K562 (cell line): Measurements from ENCODE around the gene DLGAP1. TPM values are rescaled to one million over a fixed set of nuclear protein-coding genes. Genes with fewer than 3 reads are reported as not detected.
A peak's percentile ranks its signal among the peaks of the same experiment; 100 is the strongest.

Experiments used
- AFF1 ChIP-seq, 2 experiments: fragments of 450-650 bp; IDR thresholded peaks; 2 replicates each; pipeline ENCODE4 v1.6.1; 2018; ENCODE audit warnings: mild to moderate bottlenecking in 2 of 2, low read depth in 1 of 2; ENCODE audit not compliant: partially characterized antibody in 2 of 2
- FOXK2 ChIP-seq, 2 experiments: fragments of 450-650 bp; IDR thresholded peaks in 1 of 2; conservative IDR thresholded peaks in 1 of 2; 2 replicates each; pipeline ENCODE4 v1.6.1; 2016; ENCODE audit warnings: low read depth in 2 of 2, mild to moderate bottlenecking in 1 of 2
- MAZ ChIP-seq, 2 experiments: fragments of 450-650 bp in 1 of 2; sonication (generic) in 1 of 2; formaldehyde crosslinking; IDR thresholded peaks in 1 of 2; conservative IDR thresholded peaks in 1 of 2; 2 replicates each; pipeline versions ENCODE4 v1.4.0 to v1.5.0; 2020; ENCODE audit warnings: mild to moderate bottlenecking in 1 of 2, missing genetic modification reagents in 1 of 2
- MITF ChIP-seq: IDR thresholded peaks from 2 replicates; pipeline ENCODE4 v1.6.1; 2014; ENCODE audit warnings: antibody characterized with exemption
- PKNOX1 ChIP-seq: fragments of 450-650 bp; IDR thresholded peaks from 2 replicates; pipeline ENCODE4 v1.6.1; 2016
- SAFB ChIP-seq: fragments of 200-400 bp; formaldehyde crosslinking; IDR thresholded peaks from 2 replicates; pipeline ENCODE4 v1.6.1; 2017; ENCODE audit warnings: low read depth, low read length, borderline replicate concordance
- SIN3A ChIP-seq, 2 experiments: fragments of 150-350 bp in 1 of 2; IDR thresholded peaks; 2 replicates each; pipeline ENCODE4 v1.6.1; 2011 to 2016; ENCODE audit warnings: borderline replicate concordance in 2 of 2, low read depth in 2 of 2, low read length in 2 of 2, mild to moderate bottlenecking in 2 of 2, moderate library complexity in 2 of 2; ENCODE audit not compliant: control insufficient read depth in 1 of 2
- SMAD4 ChIP-seq: fragments of 250-450 bp; sonication (Bioruptor Pico); conservative IDR thresholded peaks from 2 replicates; pipeline ENCODE4 v1.8.0; 2021; ENCODE audit warnings: inconsistent platforms, mild to moderate bottlenecking, moderate library complexity
- SPI1 ChIP-seq: IDR thresholded peaks from 2 replicates; pipeline ENCODE4 v1.6.1; 2011; ENCODE audit warnings: low read depth, low read length, control low read depth, borderline replicate concordance
- ZEB2 ChIP-seq: fragments of 450-650 bp; IDR thresholded peaks from 2 replicates; pipeline ENCODE4 v1.6.1; 2016
- polyA plus RNA-seq, 8 experiments: library from polyadenylated mRNA; depleted of rRNA in 4 of 8; stranded (reverse) in 5 of 8; unstranded in 3 of 8; fragments of >200 nt; fragmentation: Nextera tagmentation in 2 of 8; fragmentation: Illumina TruSeq in 1 of 8; extraction: Ambion mirVana in 2 of 8; extraction: Trizol in 1 of 8; gene quantifications; 2 replicates each; pipeline versions ENCODE4 v1.2.1 to v1.2.3, GENCODE V29; 2011 to 2014; ENCODE audit warnings: inconsistent platforms in 1 of 8, missing spikeins in 1 of 8
- total RNA-seq, 7 experiments: library from RNA; depleted of rRNA in 6 of 7; stranded (reverse); fragments of >200 nt in 6 of 7; fragmentation: Illumina TruSeq in 2 of 7; extraction: Trizol in 2 of 7; gene quantifications; 2 replicates each; pipeline versions ENCODE4 v1.2.1 to v1.2.3, GENCODE V29; 2011 to 2021; ENCODE audit warnings: low replicate concordance in 1 of 7
- TF ChIP-seq, protein P1 (sequence below): sonication (generic); formaldehyde crosslinking; IDR thresholded peaks from 2 replicates; pipeline ENCODE4 v1.9.0; 2022; ENCODE audit warnings: mild to moderate bottlenecking, missing genetic modification reagents
- TF ChIP-seq, protein P2 (sequence below): fragments of 450-650 bp; formaldehyde crosslinking; IDR thresholded peaks from 2 replicates; pipeline ENCODE4 v1.4.0; 2020; ENCODE audit warnings: mild to moderate bottlenecking
- TF ChIP-seq, protein P3 (sequence below): fragments of 150-350 bp; IDR thresholded peaks from 2 replicates; pipeline ENCODE4 v1.6.1; 2014; ENCODE audit warnings: low read depth, mild to moderate bottlenecking, low read length, borderline replicate concordance

DLGAP1 gene
- total and polyA plus RNA-seq, 9 of the 15 experiments (the other 6 are each of a cell fraction or from before 2014, with no cell fraction given) = 0.04 to 0.22 (median 0.08) TPM

GRCh38 chr18:3585656-3586509 is 869.2 kb downstream of the DLGAP1 start (continued):
- TF ChIP-seq, protein P1, sequence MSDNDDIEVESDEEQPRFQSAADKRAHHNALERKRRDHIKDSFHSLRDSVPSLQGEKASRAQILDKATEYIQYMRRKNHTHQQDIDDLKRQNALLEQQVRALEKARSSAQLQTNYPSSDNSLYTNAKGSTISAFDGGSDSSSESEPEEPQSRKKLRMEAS (CRISPR knock-in tag) = peak; percentile 44; the same call in 1 of the 2 replicates
- no peak for TF ChIP-seq SIN3A (IDR thresholded peaks at IDR 0.05; ENCODE audit: borderline replicate concordance in 2 of 2, control insufficient read depth in 1 of 2, low read depth in 2 of 2, low read length in 2 of 2)
- TF ChIP-seq, protein P2, sequence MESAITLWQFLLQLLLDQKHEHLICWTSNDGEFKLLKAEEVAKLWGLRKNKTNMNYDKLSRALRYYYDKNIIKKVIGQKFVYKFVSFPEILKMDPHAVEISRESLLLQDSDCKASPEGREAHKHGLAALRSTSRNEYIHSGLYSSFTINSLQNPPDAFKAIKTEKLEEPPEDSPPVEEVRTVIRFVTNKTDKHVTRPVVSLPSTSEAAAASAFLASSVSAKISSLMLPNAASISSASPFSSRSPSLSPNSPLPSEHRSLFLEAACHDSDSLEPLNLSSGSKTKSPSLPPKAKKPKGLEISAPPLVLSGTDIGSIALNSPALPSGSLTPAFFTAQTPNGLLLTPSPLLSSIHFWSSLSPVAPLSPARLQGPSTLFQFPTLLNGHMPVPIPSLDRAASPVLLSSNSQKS (CRISPR knock-in tag) = no peak
- TF ChIP-seq MAZ (CRISPR knock-in tag; conservative IDR thresholded peaks at IDR 0.05 in 1 of 2, IDR thresholded peaks at IDR 0.05 in 1 of 2) = peak; percentile 71 to 94
- TF ChIP-seq, protein P3, sequence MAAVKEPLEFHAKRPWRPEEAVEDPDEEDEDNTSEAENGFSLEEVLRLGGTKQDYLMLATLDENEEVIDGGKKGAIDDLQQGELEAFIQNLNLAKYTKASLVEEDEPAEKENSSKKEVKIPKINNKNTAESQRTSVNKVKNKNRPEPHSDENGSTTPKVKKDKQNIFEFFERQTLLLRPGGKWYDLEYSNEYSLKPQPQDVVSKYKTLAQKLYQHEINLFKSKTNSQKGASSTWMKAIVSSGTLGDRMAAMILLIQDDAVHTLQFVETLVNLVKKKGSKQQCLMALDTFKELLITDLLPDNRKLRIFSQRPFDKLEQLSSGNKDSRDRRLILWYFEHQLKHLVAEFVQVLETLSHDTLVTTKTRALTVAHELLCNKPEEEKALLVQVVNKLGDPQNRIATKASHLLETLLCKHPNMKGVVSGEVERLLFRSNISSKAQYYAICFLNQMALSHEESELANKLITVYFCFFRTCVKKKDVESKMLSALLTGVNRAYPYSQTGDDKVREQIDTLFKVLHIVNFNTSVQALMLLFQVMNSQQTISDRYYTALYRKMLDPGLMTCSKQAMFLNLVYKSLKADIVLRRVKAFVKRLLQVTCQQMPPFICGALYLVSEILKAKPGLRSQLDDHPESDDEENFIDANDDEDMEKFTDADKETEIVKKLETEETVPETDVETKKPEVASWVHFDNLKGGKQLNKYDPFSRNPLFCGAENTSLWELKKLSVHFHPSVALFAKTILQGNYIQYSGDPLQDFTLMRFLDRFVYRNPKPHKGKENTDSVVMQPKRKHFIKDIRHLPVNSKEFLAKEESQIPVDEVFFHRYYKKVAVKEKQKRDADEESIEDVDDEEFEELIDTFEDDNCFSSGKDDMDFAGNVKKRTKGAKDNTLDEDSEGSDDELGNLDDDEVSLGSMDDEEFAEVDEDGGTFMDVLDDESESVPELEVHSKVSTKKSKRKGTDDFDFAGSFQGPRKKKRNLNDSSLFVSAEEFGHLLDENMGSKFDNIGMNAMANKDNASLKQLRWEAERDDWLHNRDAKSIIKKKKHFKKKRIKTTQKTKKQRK = no peak
- TF ChIP-seq PKNOX1 = peak; percentile 79
- TF ChIP-seq SMAD4 (CRISPR knock-in tag) = peak; percentile 41
- TF ChIP-seq MITF = peak; percentile 36; the same call in 1 of the 2 replicates
- TF ChIP-seq FOXK2 (conservative IDR thresholded peaks at IDR 0.05 in 1 of 2, IDR thresholded peaks at IDR 0.05 in 1 of 2; ENCODE audit: low read depth in 2 of 2) = peak; percentile 35 to 54; a peak in 2 of 4 replicates
- no peak for TF ChIP-seq SPI1
- peak; percentile 65; the same call in 1 of the 2 replicates for TF ChIP-seq ZEB2
- no peak for TF ChIP-seq SAFB
- peak in 1 of 2 experiments; percentile 67 for TF ChIP-seq AFF1 (IDR thresholded peaks at IDR 0.05; ENCODE audit: low read depth in 1 of 2, partially characterized antibody in 2 of 2)
